Lower lobe of right lung (tissue), 2 donors: ENCODE data around the gene IL22. TPM values are rescaled to one million over a fixed set of nuclear protein-coding genes. Genes with fewer than 3 reads are reported as not detected.

Experiments used
- ATAC-seq, 2 donors: fragments of 200-7000 bp; cut with Tn5 transposase; one replicate each; pipeline ENCODE4 v1.9.1; 2020 to 2022; ENCODE audit warnings: mild to moderate bottlenecking in 2 of 2, moderate library complexity in 2 of 2
- DNase-seq: peaks from one replicate; pipeline ENCODE4 v3.0.0-alpha.2; 2020
- H3K27ac ChIP-seq: fragments of 200-600 bp; one replicate; pipeline ENCODE4 v1.8.0; 2022
- H3K27me3 ChIP-seq: fragments of 200-600 bp; one replicate; pipeline ENCODE4 v1.8.0; 2022; ENCODE audit warnings: low read depth
- H3K36me3 ChIP-seq: fragments of 200-600 bp; one replicate; pipeline ENCODE4 v1.8.0; 2022; ENCODE audit warnings: mild to moderate bottlenecking
- H3K4me1 ChIP-seq: fragments of 200-600 bp; one replicate; pipeline ENCODE4 v1.8.0; 2022
- H3K4me3 ChIP-seq: fragments of 200-600 bp; one replicate; pipeline ENCODE4 v1.8.0; 2022; ENCODE audit warnings: mild to moderate bottlenecking
- H3K9me3 ChIP-seq: fragments of 200-600 bp; one replicate; pipeline ENCODE4 v1.8.0; 2022
- CTCF ChIP-seq: fragments of 200-600 bp; IDR thresholded peaks from one replicate; pipeline ENCODE4 v1.8.0; 2022; ENCODE audit warnings: antibody characterized with exemption, mild to moderate bottlenecking
- intact Hi-C: fragments of 100-400 bp; cut with DNase I; formaldehyde crosslinking; loops from one replicate; pipeline ENCODE4 v1.11.0; 2022
- total RNA-seq: library from RNA; stranded (reverse); fragmentation: NEBNext Ultra II Directional; extraction: Animal tissue kit (Norgen Biotek cat#: 25700); gene quantifications from one replicate; pipeline ENCODE4 v1.2.1, GENCODE V29; 2021
- donor health status: DM: no; HTN: yes; CAD: no; lungs with severe emphysema.

The IL22 gene
- total RNA-seq, 1 donor from 2014 or later, result not detected

- intact Hi-C loops, result no loop called here
- no peak for DNase-seq
- no peaks in the 10 kb centered on the region for H3K36me3 ChIP-seq
- no peak overlapping the region for H3K27ac ChIP-seq
- H3K4me3 ChIP-seq, result no peak overlapping the region
- no peaks in the 10 kb centered on the region for H3K27me3 ChIP-seq
- ATAC-seq, result no peak
- TF ChIP-seq CTCF, result no peak
- no peaks in the 10 kb centered on the region for H3K9me3 ChIP-seq
- no peaks in the 10 kb centered on the region for H3K4me1 ChIP-seq
Observed at GRCh38 chr12:68281322-68282077, 28.1 kb upstream of the IL22 start.

GRCh38 chr12:68280240-68280639, 26.8 kb upstream of the IL22 start:
- no peak for ATAC-seq
- H3K4me1 ChIP-seq, result no peaks in the 10 kb centered on the region
- H3K36me3 ChIP-seq, result no peaks in the 10 kb centered on the region
- no peak overlapping the region for H3K4me3 ChIP-seq
- no peak for TF ChIP-seq CTCF
- intact Hi-C loops, result no loop called here
- no peak overlapping the region for H3K27ac ChIP-seq
- H3K27me3 ChIP-seq, result no peaks in the 10 kb centered on the region
- H3K9me3 ChIP-seq, result no peaks in the 10 kb centered on the region
- DNase-seq, result no peak

- Histone ChIP-seq H3K9me3 (no peaks in the 10 kb centered on the region), H3K27me3 (no peaks in the 10 kb centered on the region), H3K4me1 (no peaks in the 10 kb centered on the region), H3K36me3 (no peaks in the 10 kb centered on the region), H3K4me3 (no peak overlapping the region), H3K27ac (no peak overlapping the region)
- DNase-seq, result no peak
- intact Hi-C loops, result no loop called here
- no peak for TF ChIP-seq CTCF
- ATAC-seq, result peak in 1 of 2 donors; percentile 32
Observed at GRCh38 chr12:68279227-68280054, 26.0 kb upstream of the IL22 start.

GRCh38 chr12:68276402-68276930, 23.1 kb upstream of the IL22 start:
- Histone ChIP-seq H3K4me1 (no peaks in the 10 kb centered on the region), H3K9me3 (no peaks in the 10 kb centered on the region), H3K27ac (no peak overlapping the region), H3K4me3 (no peak overlapping the region), H3K36me3 (no peaks in the 10 kb centered on the region), H3K27me3 (no peaks in the 10 kb centered on the region)
- intact Hi-C loops, result no loop called here
- no peak for TF ChIP-seq CTCF
- ATAC-seq (no peak), DNase-seq (no peak)

GRCh38 chr12:68272732-68273131, 19.3 kb upstream of the IL22 start:
- intact Hi-C loops, result no loop called here
- Histone ChIP-seq H3K27me3 (no peaks in the 10 kb centered on the region), H3K4me3 (no peak overlapping the region), H3K9me3 (no peaks in the 10 kb centered on the region), H3K27ac (no peak overlapping the region), H3K4me1 (no peaks in the 10 kb centered on the region), H3K36me3 (no peaks in the 10 kb centered on the region)
- no peak for TF ChIP-seq CTCF
- no peak for DNase-seq
- no peak for ATAC-seq
